DOHH2 (cell line): ENCODE results near the gene PCBP3.

Source experiments
- CTCF ChIP-seq: fragments of 200-600 bp; sonication (generic); IDR thresholded peaks from one replicate; pipeline ENCODE4 v1.5.1; 2014; ENCODE audit warnings: antibody characterized with exemption, mild to moderate bottlenecking, low read depth, low read length; ENCODE audit not compliant: poor library complexity, severe bottlenecking
- EZH2phosphoT487 ChIP-seq: fragments of 200-600 bp; sonication (generic); IDR thresholded peaks from 2 replicates; pipeline ENCODE4 v1.6.1; 2017; ENCODE audit warnings: borderline replicate concordance, mild to moderate bottlenecking, antibody characterized with exemption, low read length, moderate library complexity, mixed read lengths

GRCh38 chr21:45699251-45699942 lies 55.9 kb downstream of the PCBP3 start:
- TF ChIP-seq CTCF (no peak), EZH2phosphoT487 (no peak)
